Measurements from ENCODE around the gene RECQL5.

The RECQL5 gene

DNA sequence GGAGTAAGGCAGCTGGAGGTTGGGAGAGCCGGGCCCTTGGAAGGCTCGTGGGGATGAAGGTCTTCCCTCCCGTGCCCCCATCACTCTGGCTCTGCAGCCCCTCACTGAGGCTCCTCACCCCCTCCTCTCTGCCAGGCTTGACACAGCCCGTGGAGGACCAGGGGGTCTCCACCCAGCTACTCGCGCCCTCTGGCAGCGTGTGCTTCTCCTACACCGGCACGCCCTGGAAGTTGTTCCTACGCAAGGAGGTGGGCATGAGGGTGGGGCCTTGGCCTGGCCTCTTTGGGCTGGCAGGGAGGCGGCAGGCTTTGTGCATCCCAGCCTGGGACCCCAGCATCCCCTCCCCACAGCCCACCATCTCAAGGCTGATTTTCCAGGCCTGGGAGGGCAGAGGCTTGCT lies 49.3 kb downstream of the RECQL5 start:
- DNase-seq (ENCODE audit: low spot score): no peak
- TF ChIP-seq, protein P1, sequence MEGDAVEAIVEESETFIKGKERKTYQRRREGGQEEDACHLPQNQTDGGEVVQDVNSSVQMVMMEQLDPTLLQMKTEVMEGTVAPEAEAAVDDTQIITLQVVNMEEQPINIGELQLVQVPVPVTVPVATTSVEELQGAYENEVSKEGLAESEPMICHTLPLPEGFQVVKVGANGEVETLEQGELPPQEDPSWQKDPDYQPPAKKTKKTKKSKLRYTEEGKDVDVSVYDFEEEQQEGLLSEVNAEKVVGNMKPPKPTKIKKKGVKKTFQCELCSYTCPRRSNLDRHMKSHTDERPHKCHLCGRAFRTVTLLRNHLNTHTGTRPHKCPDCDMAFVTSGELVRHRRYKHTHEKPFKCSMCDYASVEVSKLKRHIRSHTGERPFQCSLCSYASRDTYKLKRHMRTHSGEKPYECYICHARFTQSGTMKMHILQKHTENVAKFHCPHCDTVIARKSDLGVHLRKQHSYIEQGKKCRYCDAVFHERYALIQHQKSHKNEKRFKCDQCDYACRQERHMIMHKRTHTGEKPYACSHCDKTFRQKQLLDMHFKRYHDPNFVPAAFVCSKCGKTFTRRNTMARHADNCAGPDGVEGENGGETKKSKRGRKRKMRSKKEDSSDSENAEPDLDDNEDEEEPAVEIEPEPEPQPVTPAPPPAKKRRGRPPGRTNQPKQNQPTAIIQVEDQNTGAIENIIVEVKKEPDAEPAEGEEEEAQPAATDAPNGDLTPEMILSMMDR (IDR thresholded peaks at IDR 0.05; ENCODE audit: extremely low read depth, missing control alignments): no peak

DNA sequence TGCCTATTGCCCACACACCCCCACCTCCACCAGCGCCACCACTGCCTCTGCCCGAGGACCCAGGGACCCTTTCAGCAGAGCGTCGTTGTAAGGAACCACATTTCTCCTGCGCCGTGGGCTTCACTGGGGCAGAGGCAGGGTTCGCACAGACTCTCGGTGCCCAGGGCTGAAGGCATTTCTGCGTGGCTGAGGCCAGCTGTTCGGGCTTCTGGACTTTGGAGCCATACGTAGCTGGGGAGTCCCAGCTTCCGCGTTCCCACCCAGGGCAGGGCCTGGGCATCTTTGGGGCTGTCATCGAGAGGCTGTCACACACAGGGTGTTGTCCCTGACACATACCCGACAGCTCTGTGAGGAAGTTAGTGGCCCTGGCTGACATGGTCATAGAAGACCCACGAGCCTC lies 49.7 kb downstream of the RECQL5 start:
- TF ChIP-seq, protein P1 (IDR thresholded peaks at IDR 0.05; ENCODE audit: extremely low read depth, missing control alignments): no peak
- DNase-seq (ENCODE audit: low spot score): no peak

DNA sequence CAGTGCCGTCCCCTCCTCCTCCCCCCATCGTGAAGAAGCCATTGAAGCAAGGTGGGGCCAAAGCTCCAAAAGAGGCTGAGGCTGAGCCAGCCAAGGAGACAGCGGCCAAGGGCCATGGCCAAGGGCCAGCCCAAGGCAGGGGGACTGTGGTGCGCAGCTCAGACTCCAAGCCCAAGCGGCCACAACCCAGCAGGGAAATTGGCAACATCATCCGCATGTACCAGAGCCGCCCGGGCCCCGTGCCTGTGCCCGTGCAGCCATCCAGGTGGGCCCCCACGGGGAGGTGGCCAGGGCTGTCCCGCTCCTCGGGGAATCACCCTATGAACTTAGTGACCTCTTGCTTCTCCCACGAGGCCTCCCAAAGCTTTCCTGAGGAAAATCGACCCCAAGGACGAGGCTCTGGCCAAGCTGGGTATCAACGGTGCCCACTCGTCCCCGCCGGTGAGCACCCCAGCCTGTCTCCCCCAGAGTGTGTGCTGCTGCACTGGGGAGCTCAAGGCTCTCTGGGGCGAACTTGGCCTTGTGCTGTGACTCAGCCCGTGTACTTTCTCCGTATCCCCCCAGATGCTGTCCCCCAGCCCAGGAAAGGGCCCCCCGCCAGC lies 50.3 kb downstream of the RECQL5 start:
- TF ChIP-seq, protein P1 (IDR thresholded peaks at IDR 0.05; ENCODE audit: extremely low read depth, missing control alignments): no peak
- no peak for DNase-seq (ENCODE audit: low spot score)

DNA sequence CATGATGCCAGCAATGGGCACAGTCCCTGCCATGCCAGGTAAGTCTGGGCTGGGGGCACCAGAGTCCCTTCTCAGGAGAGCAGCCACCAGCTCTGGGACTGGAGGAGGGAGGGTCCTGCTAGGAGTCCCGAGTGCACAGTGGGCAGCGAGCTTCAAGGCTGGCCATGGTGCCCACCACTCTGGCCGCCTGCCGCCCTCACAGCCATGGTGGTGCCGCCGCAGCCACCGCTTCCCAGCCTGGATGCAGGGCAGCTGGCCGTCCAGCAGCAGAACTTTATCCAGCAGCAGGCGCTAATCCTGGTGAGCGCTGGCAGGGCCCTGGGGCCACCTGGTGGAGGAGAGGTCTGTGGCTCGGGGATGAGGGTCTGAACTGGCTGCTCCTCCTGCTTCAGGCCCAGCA lies 51.7 kb downstream of the RECQL5 start:
- TF ChIP-seq, protein P1 (IDR thresholded peaks at IDR 0.05; ENCODE audit: extremely low read depth, missing control alignments): no peak
- DNase-seq (ENCODE audit: low spot score): no peak

DNA sequence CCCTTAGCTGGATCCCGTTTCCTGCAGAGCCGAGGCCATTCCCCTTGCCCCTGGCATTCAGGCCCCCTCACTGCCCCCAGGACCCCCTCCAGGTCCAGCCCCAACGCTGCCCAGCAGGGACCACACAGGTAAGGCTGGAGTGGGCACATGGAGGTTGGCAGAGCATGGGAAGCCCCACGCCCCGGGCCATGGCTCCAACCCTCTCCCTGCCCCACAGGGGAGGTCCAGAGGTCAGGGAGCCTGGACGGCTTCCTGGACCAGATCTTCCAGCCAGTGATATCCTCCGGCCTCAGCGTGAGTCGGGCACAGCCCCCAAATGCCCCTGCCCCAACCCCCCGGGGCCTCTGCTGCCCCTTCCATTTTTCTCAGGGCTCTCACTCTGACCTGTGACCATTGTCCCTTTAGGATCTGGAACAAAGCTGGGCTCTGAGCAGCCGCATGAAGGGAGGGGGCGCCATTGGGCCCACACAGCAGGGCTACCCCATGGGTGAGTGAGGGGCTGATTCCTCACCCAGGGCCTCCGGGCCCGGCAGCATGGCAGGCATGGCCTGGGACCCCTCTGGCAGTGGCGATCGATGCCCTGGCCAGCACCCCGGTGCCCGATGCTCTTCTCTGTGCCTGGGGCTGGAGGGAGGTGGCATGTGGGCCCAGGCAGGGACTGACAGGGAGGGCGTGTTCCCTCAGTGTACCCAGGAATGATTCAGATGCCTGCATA lies 52.2 kb downstream of the RECQL5 start:
- TF ChIP-seq, protein P1 (IDR thresholded peaks at IDR 0.05; ENCODE audit: extremely low read depth, missing control alignments): no peak
- DNase-seq (ENCODE audit: low spot score): no peak

DNA sequence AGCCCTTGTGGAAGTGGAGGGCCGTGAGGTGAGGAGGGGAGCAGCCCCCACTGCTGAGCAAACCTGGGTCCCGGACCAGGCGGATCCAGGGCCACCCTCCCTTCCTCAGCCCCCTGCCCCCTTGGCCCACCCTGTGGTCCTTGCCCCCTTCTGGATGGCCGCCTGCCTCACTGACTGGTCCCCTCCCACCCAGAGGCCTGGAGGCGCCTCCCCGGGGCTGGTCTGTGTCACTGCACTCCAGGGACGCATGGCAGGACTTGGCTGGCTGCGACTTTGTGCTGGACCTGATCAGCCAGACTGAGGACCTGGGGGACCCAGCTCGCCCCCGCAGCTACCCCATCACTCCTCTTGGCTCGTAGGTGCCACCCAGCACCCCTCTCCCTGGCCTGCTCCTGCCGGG lies 52.9 kb downstream of the RECQL5 start:
- DNase-seq (ENCODE audit: low spot score): no peak
- TF ChIP-seq, protein P1 (IDR thresholded peaks at IDR 0.05; ENCODE audit: extremely low read depth, missing control alignments): no peak

DNA sequence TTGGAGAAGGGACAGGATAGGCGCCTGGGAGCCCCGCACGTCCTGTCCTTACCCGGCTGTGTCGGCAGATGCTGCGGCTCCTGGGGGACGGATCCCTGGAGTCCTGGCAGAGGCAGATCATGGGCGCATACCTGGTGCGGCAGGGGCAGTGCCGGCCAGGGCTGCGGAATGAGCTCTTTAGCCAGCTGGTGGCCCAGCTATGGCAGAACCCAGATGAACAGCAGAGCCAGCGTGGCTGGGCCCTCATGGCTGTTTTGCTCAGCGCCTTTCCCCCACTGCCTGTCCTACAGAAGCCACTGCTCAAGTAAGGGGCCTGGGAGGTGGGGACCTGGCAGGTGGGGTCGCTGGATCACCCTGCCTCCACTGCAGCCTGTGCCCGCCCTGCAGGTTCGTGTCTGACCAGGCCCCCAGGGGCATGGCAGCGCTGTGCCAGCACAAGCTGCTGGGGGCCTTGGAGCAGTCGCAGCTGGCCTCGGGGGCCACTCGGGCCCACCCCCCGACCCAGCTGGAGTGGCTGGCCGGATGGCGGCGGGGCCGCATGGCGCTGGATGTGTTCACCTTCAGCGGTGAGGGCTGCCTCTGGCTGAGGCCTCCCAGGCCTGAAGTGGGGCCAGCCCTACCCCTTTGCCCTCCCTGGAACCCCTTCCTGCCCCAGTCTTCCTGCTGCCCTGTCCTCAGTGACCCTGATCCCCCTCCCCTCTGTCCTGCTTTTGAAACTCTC lies 53.9 kb downstream of the RECQL5 start:
- TF ChIP-seq, protein P1 (IDR thresholded peaks at IDR 0.05; ENCODE audit: extremely low read depth, missing control alignments): no peak
- no peak for DNase-seq (ENCODE audit: low spot score)

Data from GM20000 (cell line).